GM21723 (cell line): ENCODE data around the gene ADTRP.

Experiments
- ATAC-seq: cut with Tn5 transposase; IDR thresholded peaks from one replicate; pipeline ENCODE4 v1.9.1; 2021; ENCODE audit warnings: mild to moderate bottlenecking, moderate library complexity; ENCODE audit not compliant: unreplicated experiment

ADTRP gene

DNA sequence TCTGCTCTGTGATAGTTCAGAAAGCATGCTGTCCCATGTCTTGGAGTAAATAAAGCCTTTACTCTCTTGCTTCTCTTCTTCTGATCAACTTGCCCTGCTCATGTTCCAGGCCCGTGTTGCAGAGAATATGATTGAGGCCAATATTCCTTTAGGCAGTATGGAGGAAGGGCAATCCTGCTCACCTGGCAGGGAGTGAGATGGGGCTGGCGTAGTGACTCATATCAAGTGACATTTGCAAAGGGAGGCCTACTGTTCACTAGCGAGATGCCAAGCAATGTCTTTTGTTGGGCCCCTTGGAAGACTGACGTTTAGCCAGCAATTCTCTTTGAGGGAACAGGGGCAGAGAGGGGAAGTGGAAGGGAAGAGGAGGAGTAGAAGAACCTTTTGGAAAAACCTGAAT, 19.7 kb downstream of the ADTRP start:
- ATAC-seq = no peak

DNA sequence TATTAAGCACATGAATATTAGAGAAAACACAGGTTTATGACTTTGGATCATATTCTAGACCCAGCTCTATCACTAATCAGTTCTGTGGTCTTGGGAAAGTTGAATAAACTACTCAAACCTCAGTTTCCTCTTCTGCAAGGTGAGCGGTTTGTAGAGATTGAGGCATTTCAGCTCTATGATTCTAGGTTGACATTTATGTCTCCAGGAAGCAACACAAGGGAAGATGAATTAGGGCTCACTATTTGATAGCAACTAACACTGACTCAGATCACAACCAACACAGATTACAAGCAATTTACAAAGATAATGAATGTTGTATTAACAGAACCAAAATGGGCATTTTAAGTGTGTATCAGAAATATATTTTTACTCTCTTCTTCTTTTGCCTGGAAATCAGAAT, 21.9 kb downstream of the ADTRP start:
- ATAC-seq = no peak

DNA sequence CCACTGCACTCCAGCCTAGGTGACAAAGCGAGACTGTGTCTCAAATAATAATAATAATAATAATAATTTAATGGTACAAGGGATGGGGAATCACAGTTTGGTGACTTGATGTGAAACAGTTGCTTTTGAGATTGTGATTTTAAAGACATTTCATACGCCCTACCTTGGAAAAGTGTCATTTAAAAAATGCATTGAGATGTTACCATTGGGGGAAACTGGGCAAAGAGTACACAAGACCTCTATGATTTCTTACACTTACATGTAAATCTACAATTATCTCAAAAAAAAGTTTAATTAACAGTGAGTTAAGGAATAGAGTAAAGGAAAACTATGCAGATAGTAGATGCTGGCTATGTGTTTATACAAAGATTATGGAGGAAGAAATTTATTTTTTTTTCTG, 22.3 kb downstream of the ADTRP start:
- no peak for ATAC-seq

DNA sequence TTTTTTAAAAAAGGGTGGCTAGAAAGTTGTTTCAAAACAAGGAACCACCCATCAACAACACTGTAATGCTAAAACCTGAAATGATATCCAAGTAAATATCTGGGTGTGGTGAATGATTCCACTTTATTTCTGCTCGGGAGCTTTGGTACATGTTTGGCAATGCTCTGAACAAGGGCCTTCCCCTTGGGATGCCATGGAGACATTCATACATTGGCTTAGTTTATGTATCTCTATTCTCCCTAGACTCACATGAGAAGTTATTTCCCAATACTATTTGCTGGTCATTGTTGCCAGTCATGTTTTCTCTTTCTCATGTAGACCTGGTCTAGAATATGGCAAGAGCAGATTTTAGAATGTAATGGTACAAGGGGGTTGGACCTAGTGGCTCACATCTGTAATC, 22.9 kb downstream of the ADTRP start:
- ATAC-seq = no peak

DNA sequence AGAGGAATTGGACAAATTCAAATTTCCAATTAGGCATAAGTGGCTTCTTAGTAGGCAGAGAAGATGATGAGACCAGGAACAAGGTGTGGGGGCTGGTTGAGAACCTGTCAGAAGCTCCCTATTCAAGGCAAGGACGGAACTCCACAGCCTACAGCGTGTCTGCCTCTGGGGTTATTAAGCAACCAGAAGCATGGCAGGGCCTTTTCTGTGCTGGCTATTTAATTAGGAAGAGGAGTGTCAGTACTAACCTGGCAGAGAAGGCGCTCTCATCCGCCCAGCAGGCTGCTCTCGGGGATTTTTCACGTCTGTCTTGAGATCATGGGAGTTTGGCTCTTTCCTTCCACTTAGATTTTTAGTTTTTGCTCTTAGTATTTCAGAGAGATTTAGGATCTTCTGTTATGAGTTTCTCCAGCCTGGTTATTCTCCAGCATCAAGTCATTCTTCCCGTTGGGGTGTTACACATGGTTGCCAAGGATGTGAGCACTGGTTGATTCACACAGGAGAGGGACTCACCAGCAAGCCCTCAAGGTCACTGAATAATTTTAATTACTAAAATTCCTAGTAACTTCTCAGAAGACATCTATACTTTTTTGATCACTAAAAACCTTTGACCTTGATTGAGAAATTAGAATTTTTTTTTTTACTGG, 23.9 kb downstream of the ADTRP start:
- ATAC-seq = no peak

DNA sequence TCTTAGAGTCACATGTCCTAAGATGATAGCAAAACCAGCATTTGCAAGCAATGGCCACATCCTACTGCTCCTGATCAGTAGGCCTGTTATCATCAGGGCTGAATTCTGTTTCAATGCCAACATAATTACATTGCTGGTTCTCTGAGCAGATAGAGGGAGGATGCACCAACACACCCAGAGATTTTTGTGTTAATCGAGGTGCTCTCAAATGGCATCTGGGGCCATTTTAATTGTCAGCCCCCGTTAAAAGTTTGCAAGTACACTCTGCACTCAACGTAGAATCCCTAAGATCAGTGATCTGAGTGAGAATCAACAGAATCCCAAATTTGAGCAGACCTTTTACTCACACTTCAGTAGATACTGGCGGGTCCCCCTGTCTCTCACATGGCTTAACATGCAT, 24.8 kb downstream of the ADTRP start:
- no peak for ATAC-seq

DNA sequence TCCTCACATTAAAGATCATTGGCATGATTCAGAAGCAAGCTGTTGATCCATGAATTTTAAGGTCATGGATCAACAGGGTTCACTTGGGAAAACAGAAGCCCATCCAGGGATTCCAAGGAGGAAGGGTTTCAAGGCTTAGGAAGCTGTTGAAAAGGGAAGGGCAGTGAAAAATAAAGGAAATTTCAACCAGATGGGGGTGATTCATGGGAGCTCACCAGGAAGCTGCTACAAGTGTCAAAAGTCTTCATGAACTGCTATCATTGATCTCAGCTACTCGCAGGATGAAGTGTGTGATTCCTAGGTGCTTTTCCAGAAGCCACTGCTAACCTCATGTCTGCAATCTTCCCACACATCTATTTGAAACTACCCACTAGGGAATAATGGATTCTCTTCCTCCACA, 26.2 kb downstream of the ADTRP start:
- no peak for ATAC-seq

DNA sequence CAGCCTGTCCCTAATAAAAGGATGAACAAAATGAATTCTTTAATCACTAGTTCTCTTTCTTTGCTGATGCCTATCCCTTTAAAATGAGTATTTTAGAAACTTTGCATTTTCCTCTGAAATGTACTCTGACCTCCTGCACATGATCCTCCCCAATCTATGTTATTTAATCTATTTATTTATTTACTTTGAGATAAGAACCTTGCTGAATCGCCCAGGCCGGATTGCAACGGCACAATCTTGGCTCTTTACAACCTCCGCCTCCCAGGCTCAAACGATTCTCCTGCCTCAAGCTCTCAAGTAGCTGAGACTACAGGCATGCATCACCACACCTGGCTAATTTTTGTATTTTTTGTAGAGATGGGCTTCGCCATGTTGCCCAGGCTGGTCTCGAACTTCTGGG, 27.9 kb downstream of the ADTRP start:
- no peak for ATAC-seq

DNA sequence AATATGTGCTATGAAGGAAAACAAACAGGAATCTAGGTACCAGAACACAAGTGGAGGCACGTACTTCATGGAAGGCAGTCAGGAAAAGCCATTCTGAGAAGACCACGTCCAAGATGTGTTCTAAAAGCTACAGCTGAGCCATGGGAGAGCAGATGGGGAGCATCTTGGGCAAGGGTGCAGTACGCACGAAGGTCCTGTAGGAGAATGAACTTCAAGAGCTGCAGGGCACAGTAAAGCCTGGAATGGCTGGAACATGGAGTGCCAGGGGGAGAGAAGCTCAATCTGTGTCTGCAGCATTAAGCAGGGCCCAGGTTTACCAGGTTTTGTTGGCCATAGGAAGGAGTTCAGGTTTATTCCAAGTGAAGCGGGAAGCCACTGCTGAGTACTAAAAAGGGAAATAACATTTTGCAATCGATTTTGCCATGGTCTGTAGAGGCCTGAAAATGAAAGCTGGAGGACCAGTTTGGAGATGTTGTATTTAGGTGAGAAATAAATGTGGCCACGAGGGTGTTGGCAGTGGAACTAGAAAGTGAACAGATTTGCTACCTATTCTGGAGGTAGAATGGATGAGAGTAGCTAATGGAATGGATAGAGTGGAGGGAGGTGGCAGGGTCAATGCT, 29.9 kb downstream of the ADTRP start:
- ATAC-seq = no peak

DNA sequence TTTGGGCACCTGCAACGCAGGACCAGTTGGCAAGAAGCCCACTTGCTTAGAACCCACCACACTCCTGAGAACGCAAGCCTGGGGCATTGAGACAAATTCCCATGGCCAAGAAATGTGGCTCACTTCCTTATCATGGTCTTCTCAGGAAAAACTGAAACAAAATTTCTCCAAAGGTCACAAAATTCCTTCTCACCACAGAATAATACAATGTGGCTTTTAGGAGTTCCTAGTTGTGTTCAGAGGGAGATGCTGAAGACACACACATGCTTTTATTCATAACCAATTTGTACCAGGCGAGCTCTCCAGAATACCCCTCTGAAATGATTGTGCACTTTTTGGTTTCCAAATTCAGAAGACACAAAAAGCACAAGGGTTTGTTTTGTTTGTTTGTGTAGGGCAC, 31.6 kb downstream of the ADTRP start:
- ATAC-seq = no peak

DNA sequence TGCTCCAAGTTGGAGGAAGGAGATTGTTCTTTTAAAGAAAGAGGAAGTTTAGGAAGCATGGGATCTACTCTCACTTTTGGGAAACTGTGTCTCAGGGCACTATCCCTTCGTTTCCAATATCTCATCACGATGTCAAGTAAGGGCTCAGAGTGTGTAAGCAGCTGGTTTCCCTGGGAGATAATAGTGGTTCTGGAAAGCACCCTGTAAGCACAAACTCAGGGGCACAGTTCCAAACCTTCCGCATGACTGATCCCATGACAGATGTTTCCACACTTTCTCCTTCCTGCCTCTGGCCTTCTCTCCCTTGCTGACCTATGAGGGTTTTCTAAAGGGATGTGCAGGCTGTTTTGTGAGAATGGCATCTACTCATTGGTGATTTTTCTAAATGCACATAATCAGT, 33.9 kb downstream of the ADTRP start:
- no peak for ATAC-seq

DNA sequence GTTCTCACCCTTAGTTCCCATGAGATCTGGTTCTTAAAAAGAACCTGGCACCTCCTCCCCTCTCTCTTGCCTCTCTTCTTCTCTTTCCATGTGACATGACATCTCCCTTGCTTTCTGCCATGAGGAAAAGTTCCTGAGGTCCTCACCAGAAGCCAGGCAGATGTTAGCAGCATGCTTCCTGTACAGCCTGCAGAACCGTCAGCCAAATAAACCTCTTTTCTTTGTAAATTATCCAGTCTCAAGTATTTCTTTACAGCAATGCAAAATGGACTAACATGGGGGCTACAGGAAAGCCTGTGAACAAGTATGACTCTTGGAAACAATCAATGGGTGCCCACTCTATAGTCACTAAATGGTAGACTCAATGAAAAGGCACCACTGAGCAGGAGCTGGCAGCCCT, 34.5 kb downstream of the ADTRP start:
- no peak for ATAC-seq

DNA sequence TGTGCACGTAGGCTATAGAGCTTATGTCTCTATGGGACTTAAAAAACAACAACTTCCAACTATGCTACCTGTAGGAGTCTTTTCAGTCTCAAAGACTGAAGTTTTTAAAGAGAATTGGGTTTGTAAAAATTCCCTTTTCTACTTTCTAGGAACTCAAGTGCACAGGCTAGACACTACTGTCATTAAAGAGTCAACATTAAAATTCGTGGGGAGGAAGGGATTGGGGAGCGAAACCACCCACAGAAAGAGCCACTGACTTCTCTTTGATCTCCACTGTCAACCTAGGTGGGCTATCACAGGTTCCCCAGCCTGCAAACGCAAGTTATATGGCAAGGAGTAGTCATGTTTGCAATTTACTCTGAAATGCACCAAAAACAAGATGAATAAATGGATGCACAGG, 37.7 kb downstream of the ADTRP start:
- ATAC-seq = no peak

DNA sequence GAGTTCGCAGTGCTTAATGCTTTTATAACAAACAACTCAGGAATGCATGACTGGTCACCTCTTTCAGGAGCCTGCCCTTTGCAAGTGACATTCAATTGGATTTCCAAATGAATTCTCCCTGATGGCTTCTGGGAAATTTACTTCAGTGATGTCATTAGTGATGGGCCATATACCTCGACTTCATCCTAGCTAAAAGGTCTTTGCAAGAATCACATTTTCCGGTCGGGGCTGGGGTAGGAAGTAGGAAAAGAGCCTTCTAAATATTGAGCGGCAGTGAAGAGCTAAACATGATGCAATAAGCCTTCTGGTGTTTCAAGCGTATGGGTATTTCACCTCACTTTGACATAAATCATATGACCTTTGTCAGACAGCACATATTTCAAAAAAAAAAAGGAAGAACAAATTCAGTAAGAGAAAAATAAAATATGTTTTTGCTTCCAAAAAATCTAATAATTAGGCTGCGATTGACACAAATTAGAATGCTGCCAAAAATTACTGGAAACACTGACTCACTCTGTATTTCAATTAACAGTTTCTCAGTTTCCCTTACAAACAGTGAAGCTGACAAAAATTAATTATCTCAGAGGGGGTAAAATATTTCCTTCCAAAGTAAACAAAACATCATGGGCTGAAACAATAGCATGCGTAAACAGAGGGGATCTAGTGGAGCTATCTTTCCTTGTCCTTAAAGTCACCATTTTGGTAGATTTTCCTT, 39.8 kb downstream of the ADTRP start:
- ATAC-seq = no peak

DNA sequence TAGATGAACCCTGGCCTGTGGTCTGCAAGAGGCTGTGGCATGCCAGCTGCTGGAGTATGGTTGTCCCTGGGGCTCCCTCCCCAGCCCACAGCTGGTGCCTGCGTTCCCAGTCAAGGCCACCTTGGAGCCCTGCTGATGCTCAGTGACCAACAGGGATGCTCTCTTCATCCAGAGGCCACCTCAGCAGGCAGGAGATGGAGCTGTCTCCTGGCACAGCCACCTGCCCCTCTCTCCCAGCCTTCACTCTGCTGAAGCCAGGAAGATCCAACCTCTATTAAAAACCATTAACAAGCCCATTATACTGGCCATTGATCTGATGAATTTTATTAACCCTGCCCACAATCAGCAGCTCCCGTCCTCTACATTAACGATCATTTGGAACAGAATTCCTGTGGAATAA, 40.4 kb downstream of the ADTRP start:
- ATAC-seq = no peak

DNA sequence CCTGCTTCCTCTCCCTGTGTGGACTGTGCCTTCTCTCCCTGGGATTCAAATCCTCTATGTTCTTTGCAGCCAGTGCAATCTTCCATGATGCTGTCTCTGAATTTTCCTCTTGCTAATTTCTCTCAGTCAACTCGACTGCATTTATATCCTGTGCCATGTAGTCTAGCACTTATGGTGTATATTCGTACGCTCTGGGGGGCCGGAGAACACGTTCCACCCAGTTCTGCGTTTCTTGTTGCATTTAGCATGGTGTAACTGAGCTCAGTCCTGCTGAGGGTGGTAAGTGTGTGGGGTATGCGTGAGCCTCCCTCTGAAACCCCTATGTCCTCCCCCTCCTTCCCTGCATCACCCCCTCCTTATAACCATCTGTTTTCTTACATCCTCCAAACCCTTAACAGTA, 42.0 kb downstream of the ADTRP start:
- ATAC-seq = no peak

DNA sequence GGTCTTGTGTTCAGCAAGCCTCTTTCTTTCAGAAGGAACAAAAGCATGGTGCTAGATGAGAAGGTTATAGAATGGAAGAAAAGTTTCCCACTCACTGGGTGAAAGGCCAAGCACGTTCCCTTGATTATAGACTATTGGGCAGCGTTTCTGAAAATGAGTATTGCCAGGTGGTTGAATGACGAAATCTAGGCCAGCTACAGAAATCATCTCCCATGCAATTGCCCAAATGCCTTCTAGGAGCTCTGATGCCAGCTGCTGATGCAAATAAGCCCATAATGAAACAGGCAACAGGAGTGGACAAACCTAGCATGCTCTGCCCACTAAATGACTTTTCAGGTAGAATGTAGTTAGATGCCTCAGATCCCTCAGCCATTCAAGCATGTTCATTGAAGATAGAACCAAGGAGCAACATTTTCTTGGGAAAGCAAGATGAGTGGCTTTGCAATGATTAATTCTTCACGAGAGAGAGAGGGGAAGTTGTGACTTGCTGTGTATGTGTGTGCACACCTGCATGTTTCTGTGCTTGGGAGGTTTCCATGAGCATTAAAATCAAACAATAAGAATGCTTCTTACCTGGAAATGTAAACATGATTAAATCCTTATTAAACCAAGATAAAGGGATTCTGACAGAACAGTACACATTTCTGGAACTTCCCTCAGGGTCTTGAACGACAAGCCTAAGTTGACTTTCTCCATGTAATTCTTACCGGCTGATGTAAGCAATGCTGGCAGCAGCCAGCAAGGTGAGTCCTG, 43.6 kb downstream of the ADTRP start:
- ATAC-seq = no peak

DNA sequence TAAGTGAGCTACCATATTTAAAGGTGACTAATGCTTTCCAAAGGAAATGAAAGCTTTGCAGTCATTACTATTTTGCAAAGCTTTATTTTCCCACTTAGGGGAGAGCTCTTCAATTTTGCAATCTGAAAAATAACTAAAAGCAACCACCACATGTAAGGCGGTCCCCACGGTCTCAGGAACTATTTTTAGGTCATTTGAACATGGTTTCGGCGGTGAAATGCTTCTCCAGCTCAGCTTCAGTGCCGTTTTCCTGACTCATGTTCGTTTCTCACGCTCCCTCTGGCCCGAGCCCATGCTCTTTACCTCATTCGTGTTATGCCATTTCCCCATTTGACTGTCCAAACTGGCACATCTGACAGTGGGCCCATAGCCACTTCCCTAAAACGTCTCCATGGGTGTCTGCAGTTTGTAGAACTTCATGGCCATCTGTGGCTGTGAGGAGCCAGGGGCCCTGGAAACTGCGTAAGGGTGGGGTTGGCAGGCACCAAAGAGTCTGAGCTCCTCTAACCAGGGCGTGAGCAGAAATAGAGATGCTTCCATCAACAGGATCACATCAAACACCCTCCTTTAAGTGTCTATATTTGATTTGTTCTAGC, 46.5 kb downstream of the ADTRP start:
- ATAC-seq = peak; percentile 74

DNA sequence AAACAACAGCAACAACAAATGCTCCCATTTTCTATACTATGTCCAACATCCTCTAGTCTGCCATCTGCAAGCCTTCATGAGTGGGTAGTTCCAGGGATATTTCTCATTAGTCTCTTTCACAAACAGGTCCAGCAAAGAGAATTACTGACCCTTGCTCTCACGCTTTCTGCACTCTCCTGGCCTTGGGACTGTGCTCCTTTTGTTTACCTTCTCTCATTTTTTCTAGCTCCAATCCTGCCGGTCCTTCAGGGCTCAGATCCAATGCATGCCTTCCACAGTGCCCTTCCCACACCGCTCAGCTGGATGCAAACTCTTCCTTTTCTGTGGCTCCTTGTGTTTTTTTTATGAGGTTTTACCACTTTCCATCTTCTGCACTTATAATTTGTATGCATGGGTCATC, 47.2 kb downstream of the ADTRP start:
- ATAC-seq = no peak

DNA sequence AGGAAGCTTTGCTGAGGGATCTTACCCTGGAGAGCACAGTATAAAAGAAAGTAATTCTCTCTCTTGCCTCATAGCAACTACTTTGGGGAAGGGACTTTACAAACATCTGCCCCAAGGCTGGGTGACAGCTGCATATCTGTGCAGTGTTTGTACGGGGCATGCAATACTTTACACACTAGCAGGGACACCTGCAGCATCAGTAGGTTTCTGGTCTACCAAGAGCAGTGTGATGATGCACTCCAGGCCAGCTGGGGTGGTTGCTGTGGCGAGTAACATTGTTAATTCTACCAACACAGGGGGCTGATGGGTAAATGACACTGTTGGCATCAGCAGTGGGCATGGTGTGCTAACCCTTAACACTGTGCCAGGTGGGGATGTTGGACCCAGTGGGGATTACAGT, 48.0 kb downstream of the ADTRP start:
- ATAC-seq = peak; percentile 49

DNA sequence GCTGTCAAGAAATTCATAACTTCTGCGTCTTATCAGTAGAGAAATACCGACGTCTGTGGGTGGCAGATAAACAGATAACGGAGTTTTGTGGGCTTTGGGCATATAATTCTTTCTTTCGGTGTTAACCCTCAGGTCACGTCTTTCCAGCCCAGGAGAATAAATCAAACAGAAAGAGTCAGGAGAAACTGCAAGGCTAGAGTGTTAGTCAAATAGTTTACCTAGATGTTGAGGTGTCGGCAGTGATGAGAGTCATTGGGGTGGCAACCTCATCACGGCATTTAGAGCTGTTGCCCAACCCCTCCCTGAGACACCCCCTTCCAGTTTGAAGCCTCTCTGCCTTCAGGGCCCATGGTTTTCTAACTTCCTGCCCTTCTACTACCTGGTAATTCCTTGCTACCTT, 49.5 kb downstream of the ADTRP start:
- no peak for ATAC-seq
